Umbilical cord (tissue), 2 donors: ENCODE measurements around the gene SALL3. TPM values are rescaled to one million over a fixed set of nuclear protein-coding genes. Genes with fewer than 3 reads are reported as not detected.

Experiments used
- DNase-seq: peaks from one replicate; pipeline ENCODE4 v3.0.0-alpha.2; 2015; ENCODE audit warnings: low spot score
- total RNA-seq: library from RNA; depleted of rRNA; stranded (reverse); fragments of >200 nt; gene quantifications from one replicate; pipeline ENCODE4 v1.2.3, GENCODE V29; 2014; ENCODE audit warnings: low replicate concordance; ENCODE audit not compliant: insufficient read depth

Gene SALL3
- total RNA-seq, 1 donor from 2014 or later: 0.96 TPM

GRCh38 chr18:78980279-78980771 is 707 bp downstream of the SALL3 start:
- no peak for DNase-seq

GRCh38 chr18:78980777-78981380 is 1.3 kb downstream of the SALL3 start:
- DNase-seq: no peak

GRCh38 chr18:78981394-78981831 is 1.8 kb downstream of the SALL3 start:
- DNase-seq: no peak

GRCh38 chr18:78981989-78982620 is 2.5 kb downstream of the SALL3 start:
- DNase-seq: no peak

GRCh38 chr18:78983512-78983911 is 3.9 kb downstream of the SALL3 start:
- DNase-seq: no peak

GRCh38 chr18:78984941-78985784 is 5.5 kb downstream of the SALL3 start:
- no peak for DNase-seq

GRCh38 chr18:78986018-78986481 is 6.4 kb downstream of the SALL3 start:
- no peak for DNase-seq

GRCh38 chr18:78991446-78991845 is 11.8 kb downstream of the SALL3 start:
- no peak for DNase-seq

- no peak for DNase-seq
Measured at GRCh38 chr18:78992041-78993011, 12.7 kb downstream of the SALL3 start.

GRCh38 chr18:78993014-78993926 is 13.7 kb downstream of the SALL3 start:
- DNase-seq: no peak

GRCh38 chr18:78994000-78994399 is 14.4 kb downstream of the SALL3 start:
- DNase-seq: no peak

GRCh38 chr18:78994531-78994930 is 14.9 kb downstream of the SALL3 start:
- no peak for DNase-seq

GRCh38 chr18:78994977-78995582 is 15.5 kb downstream of the SALL3 start:
- no peak for DNase-seq

GRCh38 chr18:78995740-78996395 is 16.2 kb downstream of the SALL3 start:
- DNase-seq: no peak

- DNase-seq: no peak
Measured at GRCh38 chr18:78996741-78997490, 17.3 kb downstream of the SALL3 start.

- DNase-seq: no peak
Measured at GRCh38 chr18:78998371-78999071, 18.9 kb downstream of the SALL3 start.

- peak; percentile 12 for DNase-seq
Measured at GRCh38 chr18:78999939-79000338, 20.3 kb downstream of the SALL3 start.

GRCh38 chr18:79000997-79001396 is 21.4 kb downstream of the SALL3 start:
- no peak for DNase-seq
